Endothelial cell of umbilical vein (primary cell): ENCODE results near the gene PRKG1. TPM values are rescaled to one million over a fixed set of nuclear protein-coding genes. Genes with fewer than 3 reads are reported as not detected.

Experiments
- BruUV-seq: library from RNA; stranded (reverse); fragments of 400-500 nt; replicated peaks from 2 replicates; lab custom pipeline; 2021; lab: Mats Ljungman, UMichigan
- CTCF ChIA-PET: fragments of 300-600, 350-600 bp; sonication (Branson Sonifier 250); formaldehyde crosslinking; loops from one replicate; lab custom pipeline; 2021; ENCODE audit warnings: antibody characterized with exemption, inconsistent platforms; lab: Charles Lee
- POLR2A ChIA-PET: fragments of 300-600, 350-600 bp; sonication (Branson Sonifier 250); formaldehyde crosslinking; loops from one replicate; lab custom pipeline; 2021; ENCODE audit warnings: antibody characterized with exemption, inconsistent platforms; lab: Charles Lee
- DNase-seq: peaks from one replicate; pipeline ENCODE4 v3.0.0-alpha.2; 2011; ENCODE audit warnings: low read depth, low spot score
- FAIRE-seq: peaks from 2 replicates; lab custom pipeline; 2011; peaks lifted over from hg19 to GRCh38; lab: Jason Lieb, UNC
- H2AFZ ChIP-seq: 2 replicates; pipeline ENCODE4 v1.6.0; 2012; ENCODE audit warnings: low read depth, low read length, control low read depth, inconsistent platforms
- H3K27ac ChIP-seq: 2 replicates; pipeline ENCODE4 v1.5.1; 2011; ENCODE audit warnings: low read depth, mild to moderate bottlenecking, control low read depth, low read length, moderate library complexity; ENCODE audit not compliant: insufficient read depth
- H3K27me3 ChIP-seq, 2 experiments: 2 replicates each; pipeline versions ENCODE4 v1.6.0 to v1.6.1; 2011; ENCODE audit warnings: low read length in 2 of 2, mixed read lengths in 1 of 2; ENCODE audit not compliant: control insufficient read depth in 2 of 2, insufficient read depth in 2 of 2
- H3K36me3 ChIP-seq, 2 experiments: 2 replicates in 1 of 2; 3 replicates in 1 of 2; pipeline ENCODE4 v1.5.1; 2011; ENCODE audit warnings: low read length in 2 of 2, mild to moderate bottlenecking in 1 of 2, moderate library complexity in 1 of 2; ENCODE audit not compliant: control insufficient read depth in 2 of 2, insufficient read depth in 2 of 2; ENCODE audit errors: extremely low read depth in 1 of 2
- H3K4me1 ChIP-seq: 3 replicates; pipeline ENCODE4 v1.5.1; 2011; ENCODE audit warnings: mild to moderate bottlenecking, low read length; ENCODE audit not compliant: control insufficient read depth, insufficient read depth; ENCODE audit errors: extremely low read depth
- H3K4me2 ChIP-seq: 2 replicates; pipeline ENCODE4 v1.6.1; 2011; ENCODE audit warnings: low read length, control low read depth, mixed read lengths; ENCODE audit not compliant: insufficient read depth
- H3K4me3 ChIP-seq, 3 experiments: fragments of 200-600 bp in 1 of 3; sonication (generic), shearing (Covaris generic) in 1 of 3; replicated peaks in 1 of 3; 2 replicates each; pipeline ENCODE4 v1.5.1; 2011 to 2016; ENCODE audit warnings: control low read depth in 3 of 3, low read length in 3 of 3, mild to moderate bottlenecking in 2 of 3, inconsistent platforms in 1 of 3, low read depth in 1 of 3, moderate library complexity in 1 of 3; ENCODE audit not compliant: insufficient read depth in 1 of 3
- H3K79me2 ChIP-seq: 2 replicates; pipeline ENCODE4 v1.6.0; 2012; ENCODE audit warnings: low read length, inconsistent platforms; ENCODE audit not compliant: control insufficient read depth, insufficient read depth
- H3K9ac ChIP-seq: replicated peaks from 2 replicates; pipeline ENCODE3; 2011; ENCODE audit warnings: low read length, control low read depth; ENCODE audit not compliant: insufficient read depth; ENCODE audit errors: extremely low read depth
- H3K9me1 ChIP-seq: replicated peaks from 3 replicates; pipeline ENCODE4 v1.6.0; 2011; ENCODE audit warnings: mild to moderate bottlenecking, low read length; ENCODE audit not compliant: control insufficient read depth, insufficient read depth; ENCODE audit errors: extremely low read depth
- H3K9me3 ChIP-seq: replicated peaks from 2 replicates; pipeline ENCODE4 v1.5.1; 2012; ENCODE audit warnings: low read length, inconsistent platforms; ENCODE audit not compliant: control insufficient read depth, insufficient read depth
- H4K20me1 ChIP-seq: replicated peaks from 2 replicates; pipeline ENCODE3; 2011; ENCODE audit warnings: mild to moderate bottlenecking, low read length; ENCODE audit not compliant: control insufficient read depth, insufficient read depth; ENCODE audit errors: extremely low read depth
- EZH2 ChIP-seq: IDR thresholded peaks from 2 replicates; pipeline ENCODE4 v1.6.1; 2012; ENCODE audit warnings: borderline replicate concordance, low read depth, mild to moderate bottlenecking, moderate library complexity, low read length, inconsistent platforms; ENCODE audit not compliant: severe bottlenecking
- FOS ChIP-seq: IDR thresholded peaks from 2 replicates; pipeline ENCODE4 v1.6.1; 2011; ENCODE audit warnings: mild to moderate bottlenecking, low read length, moderate library complexity, borderline replicate concordance; ENCODE audit not compliant: insufficient read depth
- GATA2 ChIP-seq: IDR thresholded peaks from 2 replicates; pipeline ENCODE4 v1.7.0; 2011; ENCODE audit warnings: low read depth, mild to moderate bottlenecking, moderate library complexity, mixed read lengths, low read length; ENCODE audit not compliant: insufficient read length, insufficient read depth
- JUN ChIP-seq: IDR thresholded peaks from 2 replicates; pipeline ENCODE4 v1.6.1; 2011; ENCODE audit warnings: borderline replicate concordance, low read depth; ENCODE audit not compliant: insufficient read length, insufficient read depth
- MAX ChIP-seq: IDR thresholded peaks from 2 replicates; pipeline ENCODE4 v1.6.1; 2011; ENCODE audit not compliant: insufficient read depth, insufficient read length
- MYC ChIP-seq: IDR thresholded peaks from one replicate; pipeline ENCODE4 v1.6.1; 2011; ENCODE audit warnings: mild to moderate bottlenecking, low read depth, low read length
- POLR2A ChIP-seq: IDR thresholded peaks from 2 replicates; pipeline ENCODE4 v1.6.1; 2012; ENCODE audit warnings: low read depth, mild to moderate bottlenecking, control low read depth, low read length
- POLR2AphosphoS5 ChIP-seq: IDR thresholded peaks from 2 replicates; pipeline ENCODE4 v1.6.1; 2012; ENCODE audit warnings: low read depth, mild to moderate bottlenecking, control low read depth, low read length, moderate library complexity; ENCODE audit not compliant: insufficient read depth
- dilution Hi-C: fragments of 300-500 bp; cut with MboI; formaldehyde crosslinking; loops from one replicate; pipeline ENCODE4 v1.15.0; 2019; ENCODE audit warnings: low sequenced_read_pairs; ENCODE audit not compliant: extremely low pct_ligation_motif_present
- intact Hi-C: fragments of 100-400 bp; cut with micrococcal nuclease; formaldehyde crosslinking; loops from one replicate; pipeline ENCODE4 v1.10.0; 2022
- polyA plus RNA-seq, 4 experiments: library from polyadenylated mRNA; depleted of rRNA in 3 of 4; stranded (reverse) in 3 of 4; unstranded in 1 of 4; fragments of >200 nt; gene quantifications; 2 replicates each; pipeline versions ENCODE4 v1.2.1 to v1.2.3, GENCODE V29; 2011 to 2012; ENCODE audit warnings: missing spikeins in 1 of 4
- total RNA-seq: library from RNA; stranded (reverse); gene quantifications from 2 replicates; pipeline ENCODE4 v1.2.3, GENCODE V29; 2021

The PRKG1 gene
- total and polyA plus RNA-seq, 2 donors (not counting 3 experiments of a cell fraction or from before 2014, with no cell fraction given), result 0.01 to 0.18 TPM

DNA sequence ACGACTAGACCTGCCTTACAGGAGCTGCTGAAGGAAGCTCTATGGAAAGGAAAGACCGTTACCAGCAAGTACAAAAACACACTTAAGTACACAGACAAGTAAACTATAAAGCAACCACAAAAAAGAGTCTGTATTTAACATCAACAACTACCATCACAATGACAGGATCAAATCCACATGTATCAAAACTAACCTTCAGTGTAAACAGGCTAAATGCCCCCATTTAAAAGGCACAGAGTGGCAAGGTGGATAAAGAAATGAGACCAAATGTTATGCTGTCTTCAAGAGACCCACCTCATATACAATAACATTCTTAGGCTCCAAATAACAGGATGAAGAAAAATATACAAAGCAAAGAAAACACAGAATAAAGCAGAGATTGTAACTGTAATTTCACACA is 932.8 kb downstream of the PRKG1 start:
- Histone ChIP-seq H3K36me3 (no peaks in the 10 kb centered on the region), H3K27me3 (peaks cover 5 to 6% of the 10 kb centered on the region in 2 experiments), H2AFZ (no peak overlapping the region), H3K79me2 (no peaks in the 10 kb centered on the region), H3K9me3 (no peaks in the 10 kb centered on the region), H3K9ac (no peak overlapping the region), H4K20me1 (no peaks in the 10 kb centered on the region), H3K4me1 (no peaks in the 10 kb centered on the region), H3K4me3 (no peak overlapping the region), H3K27ac (no peak overlapping the region), H3K4me2 (no peak overlapping the region), H3K9me1 (no peaks in the 10 kb centered on the region)
- DNase-seq (no peak), FAIRE-seq (no peak)
- BruUV-seq, result no TSS peak
- dilution Hi-C loops, result no loop called here
- no peak for TF ChIP-seq MAX
- TF ChIP-seq EZH2, result no peak
- no peak for TF ChIP-seq MYC
- TF ChIP-seq JUN, result no peak
- TF ChIP-seq FOS, result no peak
- TF ChIP-seq POLR2AphosphoS5, result no peak
- no peak for TF ChIP-seq GATA2
- no peak for TF ChIP-seq POLR2A
- CTCF ChIA-PET, result interaction anchor here (1.2 kb wide), 1 partner anchor 944 kb away, joined by 3 read pairs; no protein-coding TSS in a partner anchor
- POLR2A ChIA-PET, result no interaction called here
- intact Hi-C loops, result no loop called here

- Histone ChIP-seq H3K9me3 (no peaks in the 10 kb centered on the region), H3K36me3 (no peaks in the 10 kb centered on the region), H2AFZ (no peak overlapping the region), H3K9me1 (no peaks in the 10 kb centered on the region), H3K4me2 (no peak overlapping the region), H3K27me3 (peaks cover 0 to 3% of the 10 kb centered on the region in 2 experiments), H3K4me1 (no peaks in the 10 kb centered on the region), H3K79me2 (no peaks in the 10 kb centered on the region), H3K27ac (no peak overlapping the region), H3K4me3 (no peak overlapping the region), H4K20me1 (no peaks in the 10 kb centered on the region), H3K9ac (no peak overlapping the region)
- DNase-seq (no peak), FAIRE-seq (no peak)
- intact Hi-C loops (no loop called here), dilution Hi-C loops (no loop called here)
- CTCF ChIA-PET, result no interaction called here
- POLR2A ChIA-PET, result no interaction called here
- TF ChIP-seq EZH2 (no peak), FOS (no peak), POLR2AphosphoS5 (no peak), MAX (no peak), JUN (no peak), GATA2 (no peak), MYC (no peak)
- BruUV-seq, result no TSS peak
Measured at GRCh38 chr10:52011118-52011517, 936.8 kb downstream of the PRKG1 start.
